Osteocyte (in vitro differentiated cells): ENCODE results near the gene SSC5D. TPM values are rescaled to one million over a fixed set of nuclear protein-coding genes. Genes with fewer than 3 reads are reported as not detected.

Experiments used
- DNase-seq: peaks from one replicate; pipeline ENCODE4 v3.0.0; 2021; ENCODE audit warnings: mixed read lengths; ENCODE audit not compliant: unreplicated experiment; ENCODE audit errors: extremely low spot score
- H3K27ac Mint-ChIP-seq: one replicate; pipeline ENCODE4 v1.8.0; 2021; ENCODE audit warnings: mild to moderate bottlenecking, mixed read lengths; ENCODE audit not compliant: unreplicated experiment
- H3K27me3 Mint-ChIP-seq: one replicate; pipeline ENCODE4 v1.8.0; 2021; ENCODE audit warnings: mixed read lengths; ENCODE audit not compliant: unreplicated experiment
- H3K36me3 Mint-ChIP-seq: one replicate; pipeline ENCODE4 v1.8.0; 2021; ENCODE audit warnings: mixed read lengths; ENCODE audit not compliant: unreplicated experiment
- H3K4me1 Mint-ChIP-seq: one replicate; pipeline ENCODE4 v1.8.0; 2021; ENCODE audit warnings: mixed read lengths; ENCODE audit not compliant: unreplicated experiment
- H3K4me3 Mint-ChIP-seq: one replicate; pipeline ENCODE4 v1.8.0; 2021; ENCODE audit warnings: mild to moderate bottlenecking, moderate library complexity, mixed read lengths; ENCODE audit not compliant: unreplicated experiment
- H3K9me3 Mint-ChIP-seq: one replicate; pipeline ENCODE4 v1.8.0; 2021; ENCODE audit warnings: mixed read lengths; ENCODE audit not compliant: unreplicated experiment
- CTCF ChIP-seq: fragments of 200-600 bp; sonication (generic); IDR thresholded peaks from 2 replicates; pipeline ENCODE4 v1.5.0; 2021; ENCODE audit warnings: antibody characterized with exemption, mild to moderate bottlenecking, moderate library complexity
- total RNA-seq: library from RNA; stranded (reverse); gene quantifications from 2 replicates; pipeline ENCODE4 v1.2.1, GENCODE V29; 2021

Gene SSC5D
- total RNA-seq, 1 donor from 2014 or later: 21.5 TPM

GRCh38 chr19:55457683-55458457 lies 30.4 kb upstream of the SSC5D start:
- no peak overlapping the region for H3K27ac Mint-ChIP-seq
- peaks cover 24% of the 10 kb centered on the region for H3K4me1 Mint-ChIP-seq
- H3K9me3 Mint-ChIP-seq: no peaks in the 10 kb centered on the region
- TF ChIP-seq CTCF: no peak
- DNase-seq: no peak
- no peak overlapping the region for H3K4me3 Mint-ChIP-seq
- H3K27me3 Mint-ChIP-seq: peaks cover 6% of the 10 kb centered on the region
- peaks cover 9% of the 10 kb centered on the region for H3K36me3 Mint-ChIP-seq

DNA sequence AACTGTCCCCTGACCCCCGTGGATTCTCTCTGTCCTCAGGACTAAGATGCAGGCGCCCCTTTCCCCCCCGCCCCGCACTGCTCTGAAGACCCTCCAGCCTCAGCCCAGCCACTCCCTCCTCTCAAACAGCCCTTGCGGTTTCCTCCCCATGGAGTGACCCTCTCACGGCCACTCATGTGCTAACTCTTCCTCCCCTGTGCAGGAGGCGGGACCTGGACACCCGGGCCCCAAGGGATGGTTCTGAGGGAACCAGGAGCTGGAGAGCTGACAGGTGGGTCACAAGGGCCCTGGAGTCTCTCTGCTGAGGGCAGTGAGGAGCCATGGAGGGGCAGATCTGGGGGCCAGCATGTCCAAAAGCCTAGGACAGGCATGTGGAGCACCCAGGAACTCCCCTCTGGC lies 28.7 kb upstream of the SSC5D start:
- peaks cover 20% of the 10 kb centered on the region for H3K4me1 Mint-ChIP-seq
- H3K9me3 Mint-ChIP-seq: no peaks in the 10 kb centered on the region
- TF ChIP-seq CTCF: no peak
- H3K27ac Mint-ChIP-seq: no peak overlapping the region
- no peak overlapping the region for H3K4me3 Mint-ChIP-seq
- no peaks in the 10 kb centered on the region for H3K27me3 Mint-ChIP-seq
- DNase-seq: no peak
- peaks cover 3% of the 10 kb centered on the region for H3K36me3 Mint-ChIP-seq

DNA sequence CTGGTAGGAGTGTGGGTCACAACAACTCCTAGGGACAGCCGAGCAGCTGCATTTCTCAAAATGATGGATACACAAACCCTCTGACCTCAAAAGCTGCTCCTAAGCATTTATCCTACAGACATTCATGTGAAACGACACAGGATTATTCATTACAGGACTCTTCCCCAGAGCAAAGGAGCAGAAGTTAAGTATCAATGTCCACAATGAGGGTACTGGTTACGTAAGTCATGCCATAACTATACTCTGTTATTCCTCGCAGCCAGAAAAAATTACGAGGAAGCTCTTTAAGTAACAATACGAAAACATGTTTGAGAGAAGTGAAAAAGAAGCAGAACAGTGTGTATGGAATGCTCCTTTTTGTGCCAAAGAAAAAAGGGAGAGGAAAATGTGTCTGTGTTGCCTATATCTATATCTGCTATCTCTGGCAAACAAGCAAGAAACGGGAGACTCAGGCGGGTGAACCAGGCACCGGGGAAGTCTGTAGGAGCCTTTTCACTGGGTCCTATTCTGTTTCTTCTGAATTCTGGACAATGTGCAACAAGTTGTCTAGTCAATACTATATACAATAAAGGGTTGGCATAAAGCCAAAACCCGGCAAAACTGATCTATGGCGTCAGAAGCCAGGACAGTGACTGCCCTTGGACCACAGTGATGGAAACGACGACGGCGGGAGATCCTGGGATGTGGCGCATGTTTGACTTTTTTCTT lies 28.1 kb upstream of the SSC5D start:
- Mint-ChIP-seq H3K27me3 (no peaks in the 10 kb centered on the region), H3K36me3 (no peaks in the 10 kb centered on the region), H3K4me1 (peaks cover 20% of the 10 kb centered on the region), H3K9me3 (no peaks in the 10 kb centered on the region), H3K4me3 (peak overlapping the region; percentile 86), H3K27ac (peak overlapping the region; percentile 71)
- no peak for TF ChIP-seq CTCF
- no peak for DNase-seq

- no peak for TF ChIP-seq CTCF
- Mint-ChIP-seq H3K9me3 (no peaks in the 10 kb centered on the region), H3K4me3 (peak overlapping the region; percentile 86), H3K27ac (peak overlapping the region; percentile 71), H3K27me3 (no peaks in the 10 kb centered on the region), H3K36me3 (no peaks in the 10 kb centered on the region), H3K4me1 (peaks cover 20% of the 10 kb centered on the region)
- no peak for DNase-seq
These were observed 27.5 kb upstream of the SSC5D start for GRCh38 chr19:55460670-55461258.
